ENCODE results near the gene CELSR1.

Gene CELSR1

DNA sequence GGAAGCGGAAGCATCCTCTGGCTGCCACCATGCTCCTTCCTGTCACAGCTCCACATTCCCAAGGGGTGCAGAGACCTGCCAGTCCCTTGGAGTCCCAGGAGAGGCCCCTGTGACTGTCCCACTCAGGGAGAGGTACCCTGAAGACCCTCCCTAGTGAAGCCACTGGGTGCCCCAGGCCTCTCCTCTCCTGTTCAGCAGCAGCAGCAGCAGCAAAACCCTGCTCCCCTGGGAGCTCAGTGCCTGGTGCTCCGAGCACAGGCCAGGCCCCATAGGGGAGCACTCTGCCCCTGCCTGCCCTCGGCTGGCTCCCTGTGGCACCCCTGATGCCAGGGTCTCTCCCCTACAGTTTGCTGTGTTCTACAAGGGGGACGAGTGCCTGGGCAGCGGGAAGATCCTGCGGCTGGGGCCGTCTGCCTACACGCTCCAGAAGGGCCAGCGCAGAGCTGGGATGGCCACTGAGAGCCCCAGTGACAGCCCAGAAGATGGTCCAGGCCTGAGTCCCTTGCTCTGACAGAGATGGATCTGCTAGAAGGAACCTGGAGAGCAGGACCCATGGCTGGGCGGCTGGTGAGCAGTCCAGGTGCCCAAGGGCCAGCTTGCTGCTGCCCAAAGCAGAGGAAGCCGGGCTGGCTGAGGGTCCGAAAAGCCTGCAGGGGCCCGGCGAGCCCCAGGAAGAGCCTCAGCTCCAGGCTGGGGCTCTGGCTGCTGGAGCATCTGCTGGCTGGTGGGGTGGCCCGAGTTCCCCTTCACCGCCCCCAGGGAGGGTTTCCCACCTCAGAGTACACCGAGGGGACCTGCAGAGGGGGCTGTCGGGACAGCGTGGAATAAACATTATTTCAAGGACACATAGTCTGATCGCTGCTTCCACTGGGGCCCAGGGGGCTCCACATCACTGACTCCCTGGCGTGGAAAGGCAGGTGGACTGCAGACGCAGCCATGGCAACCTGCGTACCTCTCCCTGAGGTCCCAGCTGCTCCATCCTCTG, 180.6 kb downstream of the CELSR1 start:
- H3K9me3 ChIP-seq (ENCODE audit: control insufficient read depth, insufficient read depth, low read length) = no peaks in the 10 kb centered on the region
- H3K36me3 ChIP-seq (ENCODE audit: control insufficient read depth, insufficient read depth, low read length) = peaks cover 56% of the 10 kb centered on the region
- no peaks in the 10 kb centered on the region for H3K4me1 ChIP-seq (ENCODE audit: control insufficient read depth, insufficient read depth, low read length)
- H3K9ac ChIP-seq (ENCODE audit: low read depth, low read length) = no peak overlapping the region
- H3K27me3 ChIP-seq (ENCODE audit: control insufficient read depth, insufficient read depth, low read length) = no peaks in the 10 kb centered on the region
- no peak overlapping the region for H3K4me3 ChIP-seq (ENCODE audit: low read depth, low read length)

DNA sequence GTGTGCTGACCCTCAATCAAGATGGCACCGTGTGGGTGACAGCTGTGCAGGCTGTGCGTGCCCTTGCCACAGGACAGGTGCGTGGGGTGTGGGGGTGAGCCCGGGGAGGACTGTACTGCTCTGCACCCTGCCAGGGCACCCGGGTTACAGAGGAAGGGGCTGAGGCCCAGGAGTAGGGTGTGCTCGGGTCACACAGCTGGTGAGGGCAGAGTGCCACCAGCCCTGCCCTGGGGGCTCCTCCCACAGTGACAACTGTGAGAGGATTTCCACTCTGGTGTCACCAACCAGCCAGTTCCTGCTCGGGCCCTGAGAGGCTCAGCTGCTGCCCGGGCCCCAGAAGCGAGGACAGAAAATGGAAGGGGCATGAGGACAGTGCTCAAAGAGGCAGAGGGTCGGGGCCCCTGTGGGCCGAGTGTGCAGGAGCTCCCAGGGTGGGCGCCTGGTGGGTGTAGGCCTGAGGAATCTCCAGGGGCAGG, 181.4 kb downstream of the CELSR1 start:
- no peaks in the 10 kb centered on the region for H3K4me1 ChIP-seq (ENCODE audit: control insufficient read depth, insufficient read depth, low read length)
- peaks cover 64% of the 10 kb centered on the region for H3K36me3 ChIP-seq (ENCODE audit: control insufficient read depth, insufficient read depth, low read length)
- no peaks in the 10 kb centered on the region for H3K27me3 ChIP-seq (ENCODE audit: control insufficient read depth, insufficient read depth, low read length)
- no peaks in the 10 kb centered on the region for H3K9me3 ChIP-seq (ENCODE audit: control insufficient read depth, insufficient read depth, low read length)
- H3K4me3 ChIP-seq (ENCODE audit: low read depth, low read length) = no peak overlapping the region
- no peak overlapping the region for H3K9ac ChIP-seq (ENCODE audit: low read depth, low read length)

DNA sequence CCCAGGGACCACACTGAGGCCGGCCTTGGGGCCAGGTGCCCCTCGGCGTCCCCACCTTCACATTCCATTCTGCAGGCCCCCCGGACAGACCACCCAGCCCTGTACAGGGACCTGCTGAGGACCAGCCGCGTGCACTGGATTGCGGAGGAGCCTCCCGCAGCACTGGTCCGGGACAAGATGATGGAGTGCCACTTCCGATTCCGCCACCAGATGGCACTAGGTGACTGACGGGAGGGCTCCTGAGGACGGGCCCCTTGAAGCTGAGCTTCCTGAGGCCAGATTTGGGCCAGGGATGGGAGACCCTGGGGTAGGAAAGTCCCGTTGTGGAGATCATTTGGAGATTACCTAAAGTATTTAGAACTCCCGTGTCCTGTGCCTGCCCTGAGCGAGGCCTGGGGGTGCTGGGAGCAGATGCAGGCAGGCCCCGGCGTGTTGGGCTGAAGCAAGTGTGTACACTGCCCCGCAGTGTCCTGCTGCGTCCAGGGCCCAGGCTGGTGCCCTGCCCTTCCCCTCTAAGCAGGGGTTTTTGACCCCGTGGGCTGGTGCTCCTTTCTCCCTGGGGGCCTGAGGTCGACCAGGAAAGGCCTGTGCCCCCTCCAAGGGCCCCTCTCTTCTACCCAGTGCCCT, 181.9 kb downstream of the CELSR1 start:
- H3K4me1 ChIP-seq (ENCODE audit: control insufficient read depth, insufficient read depth, low read length) = no peaks in the 10 kb centered on the region
- no peaks in the 10 kb centered on the region for H3K27me3 ChIP-seq (ENCODE audit: control insufficient read depth, insufficient read depth, low read length)
- H3K4me3 ChIP-seq (ENCODE audit: low read depth, low read length) = no peak overlapping the region
- H3K9ac ChIP-seq (ENCODE audit: low read depth, low read length) = no peak overlapping the region
- no peaks in the 10 kb centered on the region for H3K9me3 ChIP-seq (ENCODE audit: control insufficient read depth, insufficient read depth, low read length)
- H3K36me3 ChIP-seq (ENCODE audit: control insufficient read depth, insufficient read depth, low read length) = peaks cover 69% of the 10 kb centered on the region

DNA sequence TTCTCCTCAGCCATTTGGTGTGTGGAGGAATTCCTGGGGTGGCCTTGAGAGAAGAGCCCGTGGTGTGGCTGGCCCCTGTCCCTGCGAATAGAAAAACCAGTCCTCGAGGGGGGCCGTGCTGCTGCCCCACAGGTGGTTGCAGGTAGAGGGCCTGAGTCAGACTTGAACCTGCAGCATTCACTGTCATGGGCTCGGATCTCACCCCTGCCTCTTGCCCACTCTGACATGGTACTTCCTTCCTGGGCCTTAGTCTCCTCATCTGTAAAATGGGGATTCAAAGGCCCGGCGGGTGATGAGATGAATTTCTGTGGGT, 182.5 kb downstream of the CELSR1 start:
- peaks cover 73% of the 10 kb centered on the region for H3K36me3 ChIP-seq (ENCODE audit: control insufficient read depth, insufficient read depth, low read length)
- no peak overlapping the region for H3K9ac ChIP-seq (ENCODE audit: low read depth, low read length)
- H3K4me1 ChIP-seq (ENCODE audit: control insufficient read depth, insufficient read depth, low read length) = no peaks in the 10 kb centered on the region
- H3K4me3 ChIP-seq (ENCODE audit: low read depth, low read length) = no peak overlapping the region
- no peaks in the 10 kb centered on the region for H3K9me3 ChIP-seq (ENCODE audit: control insufficient read depth, insufficient read depth, low read length)
- H3K27me3 ChIP-seq (ENCODE audit: control insufficient read depth, insufficient read depth, low read length) = no peaks in the 10 kb centered on the region

DNA sequence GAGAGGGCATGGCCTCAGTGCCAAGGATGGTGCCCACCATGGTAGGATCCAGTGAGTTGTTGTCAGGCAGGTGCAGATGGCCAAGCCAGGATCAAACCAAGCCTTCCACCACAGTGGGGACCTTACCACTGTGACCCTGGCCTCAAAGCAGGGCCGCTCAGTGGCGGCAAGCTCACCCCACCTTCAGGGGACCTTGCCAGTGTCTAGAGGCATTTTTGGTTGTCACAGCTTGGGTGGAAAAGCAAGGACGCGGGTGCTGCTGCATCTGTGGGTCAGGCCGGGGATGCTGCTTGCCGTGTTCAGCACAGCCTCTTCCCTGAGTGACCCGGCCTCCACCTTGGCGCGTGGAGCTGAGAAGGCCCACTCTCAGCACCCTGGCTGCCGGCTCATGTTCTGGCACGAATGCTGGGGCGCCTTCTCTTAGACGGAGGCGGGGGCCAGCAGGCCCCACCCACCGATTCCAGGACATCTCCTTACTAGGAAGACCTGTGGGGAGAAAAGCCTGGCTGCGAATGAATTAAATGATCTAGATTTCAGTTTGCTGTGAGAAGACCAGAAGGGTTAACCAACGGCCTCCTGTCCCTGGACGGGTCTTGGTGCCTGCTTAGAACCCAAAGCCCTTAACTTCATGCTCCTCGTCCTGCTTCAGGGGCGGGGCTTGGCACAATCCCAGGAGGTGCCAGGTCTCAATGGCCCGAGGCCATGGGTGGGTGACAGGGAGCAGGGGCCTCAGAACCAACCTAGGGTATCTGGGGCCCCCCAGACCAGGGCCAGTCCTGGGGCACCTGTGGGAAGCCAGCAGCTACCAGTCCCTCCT, 183.0 kb downstream of the CELSR1 start:
- no peak overlapping the region for H3K9ac ChIP-seq (ENCODE audit: low read depth, low read length)
- H3K27me3 ChIP-seq (ENCODE audit: control insufficient read depth, insufficient read depth, low read length) = no peaks in the 10 kb centered on the region
- H3K9me3 ChIP-seq (ENCODE audit: control insufficient read depth, insufficient read depth, low read length) = no peaks in the 10 kb centered on the region
- no peak overlapping the region for H3K4me3 ChIP-seq (ENCODE audit: low read depth, low read length)
- H3K36me3 ChIP-seq (ENCODE audit: control insufficient read depth, insufficient read depth, low read length) = peaks cover 74% of the 10 kb centered on the region
- H3K4me1 ChIP-seq (ENCODE audit: control insufficient read depth, insufficient read depth, low read length) = no peaks in the 10 kb centered on the region

DNA sequence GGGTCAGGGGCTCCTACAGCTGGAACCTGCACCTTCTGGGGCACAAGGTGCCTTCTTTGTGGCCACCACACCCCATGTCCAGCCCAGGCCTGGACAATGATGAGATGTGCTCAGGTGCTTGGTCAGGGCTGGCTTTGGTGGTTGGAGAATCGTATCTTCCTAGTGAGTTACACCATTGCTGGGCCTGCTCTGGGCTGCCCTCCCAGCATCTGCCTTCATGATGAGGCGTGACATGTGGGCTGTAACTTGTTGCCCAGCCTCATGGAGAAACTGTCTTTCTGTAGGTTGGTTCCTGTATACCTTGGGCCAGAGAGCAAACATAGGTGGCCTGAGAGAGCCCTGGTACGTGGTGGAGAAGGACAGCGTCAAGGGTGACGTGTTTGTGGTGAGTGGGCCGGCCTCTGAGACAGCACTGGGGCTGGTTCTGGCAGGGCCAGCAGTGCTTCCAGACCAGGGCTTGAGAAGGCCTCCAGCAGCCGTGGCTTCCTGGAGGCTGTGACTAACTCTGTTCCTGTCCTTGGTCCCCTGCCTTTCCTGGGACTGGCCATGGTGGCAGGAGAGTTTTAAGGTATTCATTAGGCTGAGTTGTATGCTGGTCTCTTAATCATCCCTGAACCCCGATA, 183.8 kb downstream of the CELSR1 start:
- H3K27me3 ChIP-seq (ENCODE audit: control insufficient read depth, insufficient read depth, low read length) = no peaks in the 10 kb centered on the region
- H3K4me1 ChIP-seq (ENCODE audit: control insufficient read depth, insufficient read depth, low read length) = no peaks in the 10 kb centered on the region
- no peaks in the 10 kb centered on the region for H3K9me3 ChIP-seq (ENCODE audit: control insufficient read depth, insufficient read depth, low read length)
- H3K36me3 ChIP-seq (ENCODE audit: control insufficient read depth, insufficient read depth, low read length) = peaks cover 74% of the 10 kb centered on the region
- no peak overlapping the region for H3K9ac ChIP-seq (ENCODE audit: low read depth, low read length)
- no peak overlapping the region for H3K4me3 ChIP-seq (ENCODE audit: low read depth, low read length)

DNA sequence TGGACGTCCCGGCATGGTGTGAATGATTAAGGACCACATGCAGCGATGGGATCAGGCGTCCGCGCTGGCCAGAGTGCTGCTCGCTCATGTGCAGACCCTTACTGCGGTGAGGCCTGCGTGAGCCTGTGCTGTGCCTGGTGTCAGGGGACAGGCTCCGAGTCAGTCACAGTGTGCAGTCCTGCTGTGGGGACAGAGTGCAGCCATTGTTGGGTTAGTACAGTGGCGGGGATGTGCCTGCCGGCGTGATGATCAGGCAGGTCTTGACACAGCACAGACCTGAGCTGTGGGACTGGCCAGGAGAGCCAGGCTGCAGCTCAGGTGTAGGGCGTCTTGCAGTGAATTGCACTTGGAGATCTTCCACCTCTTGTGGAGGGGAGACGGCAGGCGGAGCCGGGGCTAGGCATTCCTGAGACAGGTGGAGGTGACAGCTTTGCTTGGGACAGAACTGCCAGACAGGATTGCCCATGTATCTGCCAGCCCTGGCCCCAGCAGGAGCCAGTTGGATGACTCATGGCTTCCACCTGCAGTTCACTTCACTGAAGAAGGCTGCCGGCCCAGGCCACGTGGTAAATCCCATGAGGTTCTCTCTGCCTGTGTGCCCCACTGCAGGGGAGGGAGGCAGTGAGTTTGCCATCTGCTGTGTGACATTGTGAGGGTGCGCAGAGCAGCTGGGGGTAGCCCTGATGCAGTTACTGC, 184.6 kb downstream of the CELSR1 start:
- Histone ChIP-seq H3K27me3 (ENCODE audit: control insufficient read depth, insufficient read depth, low read length) (no peaks in the 10 kb centered on the region), H3K4me1 (ENCODE audit: control insufficient read depth, insufficient read depth, low read length) (no peaks in the 10 kb centered on the region), H3K9ac (ENCODE audit: low read depth, low read length) (no peak overlapping the region), H3K36me3 (ENCODE audit: control insufficient read depth, insufficient read depth, low read length) (peaks cover 73% of the 10 kb centered on the region), H3K4me3 (ENCODE audit: low read depth, low read length) (no peak overlapping the region), H3K9me3 (ENCODE audit: control insufficient read depth, insufficient read depth, low read length) (no peaks in the 10 kb centered on the region)

DNA sequence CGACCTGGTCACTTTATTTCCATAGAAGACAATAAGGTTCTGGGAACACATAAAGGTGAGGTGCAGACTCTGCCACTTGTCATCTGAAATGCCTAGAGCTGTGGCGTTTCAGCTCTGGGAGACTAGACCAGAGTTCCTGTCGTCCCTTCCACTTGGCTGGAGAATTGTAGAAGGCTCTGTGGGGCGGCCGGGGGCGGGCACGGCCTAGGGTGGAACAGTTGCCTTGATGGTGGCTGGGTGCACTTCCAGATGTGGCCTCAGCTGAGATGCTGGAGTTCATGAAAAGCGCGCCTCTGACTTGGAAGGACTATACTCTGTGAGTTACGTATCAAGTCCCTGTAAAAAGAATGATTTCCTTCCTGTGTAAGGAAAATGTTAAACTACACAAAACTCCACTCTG, 185.1 kb downstream of the CELSR1 start:
- no peak overlapping the region for H3K9ac ChIP-seq (ENCODE audit: low read depth, low read length)
- no peaks in the 10 kb centered on the region for H3K27me3 ChIP-seq (ENCODE audit: control insufficient read depth, insufficient read depth, low read length)
- peaks cover 76% of the 10 kb centered on the region for H3K36me3 ChIP-seq (ENCODE audit: control insufficient read depth, insufficient read depth, low read length)
- no peaks in the 10 kb centered on the region for H3K4me1 ChIP-seq (ENCODE audit: control insufficient read depth, insufficient read depth, low read length)
- no peak overlapping the region for H3K4me3 ChIP-seq (ENCODE audit: low read depth, low read length)
- H3K9me3 ChIP-seq (ENCODE audit: control insufficient read depth, insufficient read depth, low read length) = no peaks in the 10 kb centered on the region

DNA sequence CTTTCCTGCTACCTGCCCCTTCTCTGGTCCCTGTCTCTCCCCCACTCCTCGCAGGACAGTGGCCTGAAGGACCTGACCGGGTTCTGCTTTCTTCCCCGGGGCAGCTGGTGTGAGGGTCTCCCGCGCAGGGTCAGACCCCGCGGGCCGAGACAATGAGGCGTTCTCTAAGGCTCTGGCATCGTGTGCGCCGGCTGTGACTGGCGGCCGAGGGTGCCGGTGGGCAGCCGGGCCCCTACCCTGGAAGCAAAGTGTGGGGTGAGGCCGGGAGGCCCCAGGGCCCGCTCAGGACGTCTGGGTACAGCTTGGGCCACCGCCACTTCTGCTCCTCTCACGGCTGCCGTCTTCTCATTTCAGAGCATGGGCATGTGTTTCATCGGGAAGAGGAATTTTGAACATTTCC, 185.7 kb downstream of the CELSR1 start:
- H3K36me3 ChIP-seq (ENCODE audit: control insufficient read depth, insufficient read depth, low read length) = peaks cover 74% of the 10 kb centered on the region
- no peaks in the 10 kb centered on the region for H3K27me3 ChIP-seq (ENCODE audit: control insufficient read depth, insufficient read depth, low read length)

DNA sequence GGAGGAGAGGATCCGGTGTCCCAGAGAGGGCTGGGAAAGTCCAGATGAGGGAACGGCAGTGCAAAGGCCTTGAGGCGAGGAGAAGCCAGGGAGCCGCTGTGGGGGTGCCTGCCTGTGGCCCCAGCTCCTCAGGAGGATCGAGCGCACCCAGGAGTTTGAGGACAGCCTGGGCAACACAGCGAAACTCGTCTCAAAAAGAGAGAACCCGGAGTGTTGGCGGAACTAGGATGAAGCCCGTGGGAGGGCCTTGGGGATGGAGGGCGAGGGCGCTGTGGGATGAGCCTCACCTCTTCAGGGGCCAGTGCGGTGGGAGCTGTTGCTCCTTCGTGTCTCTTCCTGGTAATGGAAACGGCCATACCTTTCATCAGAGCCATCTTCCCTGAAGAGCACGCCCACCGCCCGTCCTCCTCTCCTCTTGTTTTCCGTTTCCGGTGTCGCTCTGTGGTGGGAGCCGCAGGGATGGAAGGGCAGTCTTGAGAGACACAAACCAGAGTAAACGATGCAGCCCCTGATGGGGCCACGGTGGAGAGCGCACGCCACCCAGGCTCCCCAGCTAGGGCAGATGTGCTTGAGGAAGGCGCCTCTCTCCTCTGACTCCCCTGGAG, 186.2 kb downstream of the CELSR1 start:
- Histone ChIP-seq H3K36me3 (ENCODE audit: control insufficient read depth, insufficient read depth, low read length) (peaks cover 74% of the 10 kb centered on the region), H3K9ac (ENCODE audit: low read depth, low read length) (no peak overlapping the region), H3K4me3 (ENCODE audit: low read depth, low read length) (no peak overlapping the region), H3K9me3 (ENCODE audit: control insufficient read depth, insufficient read depth, low read length) (no peaks in the 10 kb centered on the region), H3K4me1 (ENCODE audit: control insufficient read depth, insufficient read depth, low read length) (no peaks in the 10 kb centered on the region), H3K27me3 (ENCODE audit: control insufficient read depth, insufficient read depth, low read length) (no peaks in the 10 kb centered on the region)

More for the DNA sequence above, 185.7 kb downstream of the CELSR1 start:
- Histone ChIP-seq H3K9me3 (ENCODE audit: control insufficient read depth, insufficient read depth, low read length) (no peaks in the 10 kb centered on the region), H3K9ac (ENCODE audit: low read depth, low read length) (no peak overlapping the region), H3K4me1 (ENCODE audit: control insufficient read depth, insufficient read depth, low read length) (no peaks in the 10 kb centered on the region), H3K4me3 (ENCODE audit: low read depth, low read length) (no peak overlapping the region)

Data from iPS-15b (cell line).